Kidney capillary endothelial cell (primary cell): ENCODE results near the gene GREB1.

ENCODE experiments used
- DNase-seq: peaks from one replicate; pipeline ENCODE4 v3.0.0-alpha.2; 2018; ENCODE audit warnings: low spot score

Gene GREB1

DNA sequence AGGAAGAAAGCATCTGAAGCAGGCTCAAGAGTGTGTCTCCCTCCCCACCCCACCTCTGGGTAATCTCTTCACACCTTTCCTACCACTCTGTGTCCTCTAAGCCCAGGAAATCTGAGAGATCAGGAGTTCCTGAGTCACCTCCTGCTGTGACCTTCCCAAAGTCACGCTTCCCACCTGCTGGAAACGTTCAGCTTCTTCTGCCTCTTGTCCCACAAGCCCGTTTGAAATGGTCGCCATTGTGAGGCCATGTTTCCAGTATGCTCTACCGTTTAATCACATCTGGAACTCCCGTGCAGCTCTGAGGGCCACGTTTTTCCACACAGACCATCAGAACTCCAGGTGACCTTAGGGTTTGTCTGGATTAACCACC lies 25.9 kb downstream of the GREB1 start:
- no peak for DNase-seq

DNA sequence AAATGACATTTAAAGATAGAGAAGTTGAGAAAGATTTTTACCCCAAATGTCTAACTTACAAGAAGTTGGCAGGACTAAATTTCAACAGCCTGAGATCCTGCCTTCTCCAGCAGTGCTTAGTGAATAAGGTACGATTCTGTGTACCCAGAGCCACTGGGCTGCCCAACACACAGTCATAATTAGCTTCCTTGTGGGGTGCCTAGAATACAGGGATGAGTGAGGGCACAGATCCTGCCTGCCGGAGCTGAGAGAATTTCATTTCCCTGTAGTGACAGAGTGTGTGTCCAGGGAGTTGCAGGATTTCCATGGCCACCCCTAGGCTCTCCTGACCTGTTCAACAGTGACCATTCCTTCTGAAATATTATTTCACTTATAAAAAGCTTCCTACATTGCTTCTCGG lies 27.0 kb downstream of the GREB1 start:
- no peak for DNase-seq

DNA sequence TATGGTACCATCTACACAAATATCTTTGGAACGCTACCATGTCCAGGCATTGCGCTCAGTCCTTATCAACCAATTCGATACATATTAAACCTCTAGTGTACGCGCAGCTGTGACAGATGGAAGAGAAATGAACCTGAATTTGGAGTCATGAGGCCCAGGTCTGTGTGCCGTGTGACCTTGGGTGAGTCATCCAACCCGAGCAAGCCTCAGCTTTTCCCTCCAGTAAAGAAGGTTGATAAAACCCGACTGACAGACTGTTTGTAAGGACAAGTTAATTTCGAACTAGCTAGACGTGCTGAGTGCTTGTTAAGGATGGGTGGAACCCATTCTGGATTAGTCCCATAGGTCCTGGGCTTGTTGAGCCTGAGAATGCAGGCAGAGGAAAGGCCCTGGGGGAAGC lies 28.2 kb downstream of the GREB1 start:
- DNase-seq, result no peak

DNA sequence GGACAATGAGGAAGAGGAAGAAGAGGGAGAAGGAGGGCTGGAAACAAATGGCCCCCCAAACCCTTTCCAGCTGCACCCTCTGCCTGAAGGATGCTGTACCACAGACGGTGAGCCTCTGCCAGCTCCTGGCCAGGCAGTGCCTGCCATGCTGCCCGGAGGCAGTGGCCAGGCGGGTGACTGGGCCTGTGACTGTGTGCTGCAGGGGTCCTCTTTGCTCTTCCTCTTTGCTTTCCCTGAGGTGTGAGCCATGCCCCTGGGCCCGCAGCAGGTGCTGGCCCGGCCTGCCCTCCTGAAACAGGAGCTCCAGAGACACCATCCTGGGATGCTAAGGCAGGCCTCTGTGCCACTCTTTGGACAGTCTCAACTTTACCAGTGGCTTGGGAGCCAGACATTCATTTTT lies 28.6 kb downstream of the GREB1 start:
- no peak for DNase-seq

DNA sequence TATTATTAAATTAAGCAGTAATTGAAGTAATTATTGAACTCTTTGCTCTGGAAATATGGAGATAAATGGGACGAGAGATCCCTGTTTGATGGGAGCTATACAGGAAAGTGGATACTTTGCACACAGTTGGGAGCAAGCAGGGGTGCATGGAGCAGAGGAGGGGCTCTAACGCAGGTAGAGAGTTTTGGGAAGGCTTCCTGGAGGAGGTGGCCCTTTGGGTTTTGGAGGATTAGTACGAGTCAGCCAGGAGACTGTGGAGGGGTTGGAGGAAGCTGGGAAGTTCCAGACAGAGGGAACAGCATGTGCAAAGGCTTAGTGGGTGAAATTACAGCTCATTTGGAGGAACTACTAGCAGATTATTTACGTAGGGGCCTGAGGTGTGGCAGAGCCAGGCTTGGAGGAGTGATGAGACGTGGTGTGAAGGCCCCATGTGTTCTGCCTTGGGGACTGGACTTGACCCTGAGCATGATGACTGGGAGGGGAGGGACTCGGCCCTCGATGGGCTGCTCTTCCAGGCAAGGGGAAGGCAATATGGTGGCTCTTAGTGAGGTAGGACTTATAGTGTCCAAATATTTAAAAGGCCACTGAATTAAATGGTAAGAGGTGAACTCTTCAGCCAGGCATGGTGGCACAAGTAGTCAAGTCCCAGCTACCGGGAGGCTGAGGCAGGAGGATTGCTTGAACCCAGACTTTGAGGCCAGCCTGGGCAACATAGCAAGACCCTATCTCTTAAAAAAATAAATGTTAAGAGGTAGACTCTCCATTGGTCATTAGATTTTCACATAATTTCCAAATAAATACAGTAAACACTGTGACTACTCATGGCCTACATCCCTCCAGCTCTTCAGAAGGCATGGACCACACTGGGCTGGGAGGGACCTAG lies 30.2 kb downstream of the GREB1 start:
- no peak for DNase-seq

DNA sequence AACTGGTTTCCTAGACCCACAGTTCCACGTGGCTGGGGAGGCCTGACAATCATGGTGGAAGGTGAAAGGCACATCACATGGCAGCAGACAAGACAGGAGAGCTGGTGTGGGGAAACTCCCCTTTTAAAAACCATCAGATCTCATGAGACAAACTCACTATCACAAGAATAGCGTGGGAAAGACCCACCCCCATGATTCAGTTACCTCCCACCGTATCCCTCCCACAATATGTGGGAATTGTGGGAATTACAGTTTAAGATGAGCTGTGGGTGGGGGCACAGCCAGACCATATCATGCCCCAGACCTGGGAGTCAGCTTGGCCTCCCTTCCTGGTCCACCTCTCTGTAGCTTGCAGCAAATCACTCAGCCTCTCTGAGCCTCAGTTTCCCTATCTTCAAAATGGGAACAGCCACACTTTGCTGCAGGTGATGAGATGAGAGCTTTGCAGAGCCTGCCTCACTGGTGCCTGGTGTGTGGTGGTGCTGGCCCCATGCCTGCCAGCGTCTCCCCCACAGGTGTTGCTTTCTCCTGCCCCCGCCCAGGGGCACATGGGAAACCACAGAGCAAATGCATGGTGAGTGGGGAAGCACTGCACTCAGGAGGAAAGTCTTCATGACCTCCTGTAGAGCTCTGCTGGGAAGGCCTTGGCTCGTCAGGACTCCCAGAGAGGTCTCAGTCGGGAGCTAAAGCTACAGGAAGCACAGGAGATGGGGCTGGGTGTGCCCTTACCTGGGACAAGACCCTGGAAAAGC lies 31.1 kb downstream of the GREB1 start:
- DNase-seq, result no peak

DNA sequence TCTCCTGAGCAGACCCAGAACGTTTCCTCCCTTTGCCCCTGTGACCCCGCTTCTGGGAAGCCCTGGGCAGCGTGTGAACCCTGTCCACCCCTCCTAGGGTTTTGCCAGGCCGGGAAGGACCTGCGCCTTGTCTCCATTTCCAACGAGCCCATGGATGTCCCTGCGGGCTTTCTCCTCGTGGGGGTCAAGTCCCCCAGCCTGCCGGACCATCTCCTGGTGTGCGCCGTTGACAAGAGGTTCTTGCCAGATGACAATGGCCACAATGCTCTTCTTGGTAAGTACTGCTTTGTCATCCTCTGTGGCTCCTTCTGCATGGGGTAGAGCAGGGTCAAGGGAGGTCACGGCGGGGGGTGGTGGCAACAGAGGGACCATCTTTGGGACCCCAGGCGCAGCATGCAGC lies 32.5 kb downstream of the GREB1 start:
- no peak for DNase-seq

DNA sequence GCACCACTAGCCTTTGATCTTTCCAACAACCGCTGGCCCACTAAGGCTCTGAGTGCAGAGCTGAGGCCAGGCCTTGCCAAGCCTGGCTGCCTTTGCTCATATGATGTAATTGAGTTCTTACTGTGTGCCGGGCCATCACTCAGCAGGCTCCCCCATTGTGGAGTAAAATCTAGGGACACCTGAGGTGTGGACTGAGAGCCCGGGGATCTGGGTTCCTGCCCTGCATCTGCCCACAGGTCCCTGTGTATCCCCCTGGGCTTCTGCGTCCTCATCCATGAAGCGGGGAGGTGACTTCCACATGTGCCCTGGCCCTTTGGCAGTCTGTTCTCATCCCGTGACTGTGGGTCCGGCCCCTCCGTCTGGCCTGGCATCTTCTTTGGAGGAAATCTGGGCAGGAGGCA lies 33.8 kb downstream of the GREB1 start:
- DNase-seq, result no peak

DNA sequence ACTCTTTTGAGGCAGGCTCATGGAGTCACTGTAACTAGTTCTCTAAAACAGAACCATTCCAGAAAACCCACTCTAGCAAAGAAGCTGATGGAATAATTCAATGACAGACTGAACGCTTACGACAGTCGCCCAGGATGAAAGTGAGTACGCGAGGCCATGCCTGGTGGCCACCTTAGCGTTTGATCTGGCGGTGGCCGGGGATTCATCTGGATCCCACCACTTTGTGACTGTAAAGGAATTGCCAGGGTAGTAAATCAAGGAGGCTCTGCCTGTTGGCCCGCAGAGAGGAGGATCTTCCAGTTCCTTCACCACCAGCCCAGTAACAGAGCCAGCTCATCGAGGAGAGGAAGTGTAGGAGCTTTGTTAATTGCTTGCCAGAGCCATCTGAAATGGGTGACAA lies 34.6 kb downstream of the GREB1 start:
- DNase-seq, result no peak

DNA sequence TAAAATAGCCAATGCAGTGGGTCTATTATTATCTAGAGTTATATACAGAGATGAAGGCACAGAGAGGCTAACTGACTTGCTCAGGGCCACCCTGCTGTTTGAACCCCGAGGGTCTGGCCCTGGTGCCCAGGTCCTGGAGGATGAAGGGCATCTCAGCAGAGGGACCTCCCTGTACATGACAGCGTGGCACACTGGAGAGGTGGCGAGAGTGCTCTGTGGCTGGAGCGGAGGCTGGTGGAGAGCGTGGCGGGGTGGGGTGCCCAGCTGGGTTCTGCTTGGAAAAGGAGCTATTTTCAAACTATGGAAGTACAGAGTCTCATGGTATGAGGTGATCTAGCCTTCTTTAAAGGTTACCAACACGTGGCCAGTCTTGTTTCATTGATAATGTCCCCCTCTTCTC lies 35.8 kb downstream of the GREB1 start:
- DNase-seq, result no peak

DNA sequence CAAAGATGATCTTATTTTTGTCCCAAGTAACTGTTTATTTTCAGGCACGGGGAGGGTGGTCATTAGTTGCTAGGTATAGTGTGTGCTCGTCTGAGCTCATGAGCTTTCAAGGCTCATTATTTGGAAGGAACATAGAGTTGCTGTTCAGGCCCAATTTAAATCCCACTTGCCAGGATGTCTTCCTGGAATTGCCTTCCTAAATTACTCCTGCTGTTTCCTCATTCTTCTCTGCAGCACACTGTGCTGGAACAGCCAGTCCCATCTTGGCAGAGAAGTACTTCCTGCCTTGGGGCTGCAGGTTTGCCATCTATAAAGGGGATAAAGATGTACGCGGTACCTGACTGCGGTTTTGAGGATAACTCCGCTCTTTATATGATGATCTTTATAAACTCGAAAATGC lies 37.3 kb downstream of the GREB1 start:
- no peak for DNase-seq

DNA sequence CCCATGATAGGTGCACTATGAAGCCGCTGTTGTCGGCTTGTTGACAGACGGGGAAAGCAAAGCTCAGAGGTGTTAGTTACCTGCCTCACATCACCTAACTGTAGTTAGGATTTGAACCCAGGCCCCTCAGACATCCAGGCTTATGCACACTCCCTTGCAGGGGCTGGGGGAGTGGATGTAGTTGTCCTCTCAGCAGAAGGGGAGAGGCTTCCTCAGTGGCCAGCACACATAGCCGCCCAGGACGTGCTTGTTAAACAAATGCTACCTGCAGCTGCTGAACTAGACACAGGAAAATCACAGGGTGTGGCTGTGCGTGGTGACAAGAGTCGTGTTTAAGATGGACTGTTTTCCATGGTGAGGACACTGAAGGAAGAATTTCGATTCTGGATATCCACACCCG lies 39.2 kb downstream of the GREB1 start:
- DNase-seq, result no peak

DNA sequence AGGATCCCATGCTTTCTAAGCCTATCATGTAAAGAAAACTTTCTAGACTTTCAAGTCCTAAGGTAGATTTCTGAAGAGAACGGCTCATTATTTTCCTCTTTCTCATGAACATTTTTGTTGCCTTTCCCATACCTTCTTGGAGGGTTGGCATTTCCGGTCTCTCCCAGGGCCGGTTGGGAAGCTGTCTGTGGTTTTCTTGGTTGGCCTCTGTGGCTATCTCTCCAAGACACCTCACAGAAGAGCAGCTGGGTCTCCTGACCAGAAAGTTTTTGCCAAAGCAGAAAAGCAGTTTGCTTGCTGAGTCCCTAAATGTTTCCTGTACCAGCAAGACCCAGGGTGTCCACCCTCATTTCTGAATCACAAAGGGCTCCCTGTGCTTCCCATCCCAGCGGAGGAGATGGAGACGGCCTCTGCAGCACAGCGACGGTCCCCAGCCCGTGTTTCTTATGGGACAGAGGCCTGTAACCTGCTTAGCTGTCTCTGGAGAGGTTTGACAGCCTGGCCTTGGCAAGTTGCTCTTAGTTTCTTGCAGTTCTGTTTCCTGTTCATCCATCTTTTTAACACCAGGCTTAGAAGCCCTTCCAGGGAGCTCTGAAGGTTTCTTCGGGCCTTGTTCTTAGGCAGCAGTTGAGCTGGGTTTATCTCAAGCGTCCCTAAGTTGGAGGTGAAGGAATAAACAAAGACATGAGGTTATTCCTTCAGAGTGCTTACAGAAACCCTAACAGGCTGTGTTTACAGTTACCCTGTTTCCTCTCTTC lies 39.8 kb downstream of the GREB1 start:
- no peak for DNase-seq

DNA sequence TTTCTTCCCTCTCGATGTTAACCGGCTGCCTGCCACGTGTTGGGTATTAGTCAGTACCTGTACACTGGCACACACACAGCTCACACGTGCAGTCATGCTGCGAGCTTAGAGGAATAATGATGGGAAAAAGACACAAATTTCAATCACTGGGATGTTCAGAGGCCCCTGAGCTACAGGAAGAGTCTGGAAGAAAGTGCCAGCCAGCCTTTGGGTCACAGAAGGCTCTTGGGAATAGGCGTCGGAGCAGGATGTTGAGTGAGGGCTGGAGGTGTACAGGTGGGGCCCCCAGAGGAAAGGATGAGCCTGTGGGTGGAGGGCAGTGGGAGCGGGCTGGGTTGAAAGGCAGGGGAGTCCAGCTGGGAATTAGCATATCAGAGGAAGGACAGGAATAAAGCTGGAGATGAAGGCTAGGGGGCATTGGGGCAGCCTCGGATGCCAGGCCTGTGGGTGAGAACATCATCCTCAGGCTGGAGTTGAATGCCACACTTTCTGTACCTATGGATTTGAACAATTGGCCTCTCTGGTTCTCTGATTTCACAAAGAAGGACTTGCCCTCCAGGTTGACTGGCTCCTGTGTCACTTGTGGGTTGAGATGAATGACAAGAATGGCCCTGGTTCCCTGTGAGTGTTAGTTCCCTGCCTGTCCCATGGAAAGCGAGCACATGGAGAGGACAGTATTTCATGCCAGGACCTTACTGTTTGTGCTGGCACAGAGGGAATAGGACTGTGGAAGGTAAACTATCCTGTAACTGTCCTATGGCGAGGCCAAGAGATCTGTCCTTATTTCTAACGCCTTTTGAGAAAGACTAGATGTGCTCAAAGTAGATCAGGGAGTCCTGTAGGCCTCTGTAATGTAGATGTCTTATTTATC lies 40.6 kb downstream of the GREB1 start:
- no peak for DNase-seq

DNA sequence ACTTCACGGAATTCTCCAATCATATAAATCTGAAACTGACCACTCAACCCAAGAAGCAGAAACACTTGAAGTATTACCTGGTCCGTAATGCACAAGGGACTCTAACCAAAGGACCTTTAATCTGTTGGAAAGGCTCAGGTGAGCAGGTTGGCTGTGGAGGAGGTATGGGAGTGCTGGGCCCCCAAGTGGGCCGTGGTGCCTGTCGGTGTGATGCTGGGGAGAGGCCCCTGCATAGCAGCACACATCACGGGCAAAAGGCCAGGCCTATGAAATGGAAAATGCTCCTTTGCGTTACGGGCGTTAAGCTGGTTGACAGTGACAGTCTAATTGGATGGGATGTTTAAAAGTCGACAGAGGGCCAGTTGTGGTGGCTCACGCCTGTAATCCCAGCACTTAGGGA lies 42.6 kb downstream of the GREB1 start:
- DNase-seq, result no peak

DNA sequence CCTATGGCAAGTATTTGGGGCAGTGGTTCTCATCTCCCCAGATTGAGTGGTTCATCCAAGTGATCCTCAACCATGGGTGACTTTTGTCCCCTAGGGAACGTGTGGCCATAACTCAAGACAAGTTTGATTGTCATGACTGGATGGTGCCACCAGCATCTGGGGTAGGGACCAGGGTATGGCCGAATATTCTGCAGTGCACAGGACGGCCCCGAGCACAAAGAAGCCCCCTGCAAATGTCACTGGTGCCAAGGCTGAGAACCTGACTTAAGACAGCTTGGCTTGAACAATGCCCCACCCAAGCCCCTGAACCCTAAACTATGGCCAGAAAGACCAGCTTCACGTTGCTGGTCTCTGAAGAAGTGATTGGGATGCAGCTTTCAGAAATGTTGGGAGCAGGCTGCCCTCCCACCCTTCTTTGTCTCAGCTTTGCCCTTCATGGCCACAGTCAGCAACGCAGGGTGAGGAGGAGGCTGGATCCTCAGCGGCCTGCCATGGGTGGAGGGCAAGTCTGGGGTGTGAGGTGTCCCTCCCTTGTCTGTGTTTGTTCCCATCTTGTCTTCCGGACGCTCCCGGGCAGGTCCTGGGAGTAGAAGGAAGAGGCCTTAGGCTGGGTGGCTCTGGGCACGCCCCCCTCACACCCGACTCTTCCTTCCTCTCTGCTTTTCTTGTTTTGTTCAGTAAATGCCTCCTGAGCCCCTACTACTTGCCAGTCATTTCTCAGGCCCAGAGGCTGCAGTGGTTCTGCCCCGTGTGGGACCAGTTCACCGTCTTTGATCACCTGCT lies 43.4 kb downstream of the GREB1 start:
- no peak for DNase-seq

DNA sequence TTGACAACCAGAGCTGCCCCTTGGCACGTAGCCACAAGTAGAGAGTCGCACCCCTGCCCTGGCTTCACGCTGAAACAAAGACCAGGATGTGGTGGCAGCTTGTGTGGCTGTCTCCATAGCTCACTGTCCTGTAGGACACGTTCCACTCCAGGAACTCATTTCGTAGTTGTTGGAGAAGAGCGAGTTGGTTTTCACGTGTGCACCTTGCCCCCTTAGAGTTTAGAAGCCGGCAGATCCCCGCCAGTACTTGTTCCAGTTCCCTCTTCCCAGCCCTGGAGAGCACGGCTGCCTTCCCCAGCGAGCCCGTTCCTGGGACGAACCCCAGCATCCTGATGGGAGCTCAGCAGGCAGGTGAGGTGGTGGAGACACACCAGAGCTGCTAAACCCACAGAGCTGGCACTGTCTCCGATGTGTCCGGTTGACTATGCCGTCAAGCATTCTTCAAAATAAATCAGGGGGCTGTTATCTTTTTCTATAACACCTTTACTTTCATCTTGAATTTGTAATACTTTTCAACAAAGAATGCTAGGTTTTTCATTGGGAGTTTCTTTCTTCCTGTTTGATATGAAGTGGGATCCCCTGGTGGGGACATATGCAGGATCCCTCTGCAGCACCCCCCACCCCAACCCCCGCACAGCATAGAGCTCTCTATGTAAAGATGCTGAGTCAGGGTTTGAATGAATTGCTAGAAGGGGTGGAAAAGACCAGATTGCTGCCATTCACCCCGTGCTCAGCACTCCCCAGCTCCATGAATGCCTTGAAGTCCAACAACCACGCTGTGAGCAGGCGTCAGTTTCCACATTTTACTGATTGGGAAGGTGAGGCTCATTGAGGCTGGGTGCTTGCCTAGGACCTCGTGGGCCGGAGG lies 44.5 kb downstream of the GREB1 start:
- DNase-seq, result no peak

DNA sequence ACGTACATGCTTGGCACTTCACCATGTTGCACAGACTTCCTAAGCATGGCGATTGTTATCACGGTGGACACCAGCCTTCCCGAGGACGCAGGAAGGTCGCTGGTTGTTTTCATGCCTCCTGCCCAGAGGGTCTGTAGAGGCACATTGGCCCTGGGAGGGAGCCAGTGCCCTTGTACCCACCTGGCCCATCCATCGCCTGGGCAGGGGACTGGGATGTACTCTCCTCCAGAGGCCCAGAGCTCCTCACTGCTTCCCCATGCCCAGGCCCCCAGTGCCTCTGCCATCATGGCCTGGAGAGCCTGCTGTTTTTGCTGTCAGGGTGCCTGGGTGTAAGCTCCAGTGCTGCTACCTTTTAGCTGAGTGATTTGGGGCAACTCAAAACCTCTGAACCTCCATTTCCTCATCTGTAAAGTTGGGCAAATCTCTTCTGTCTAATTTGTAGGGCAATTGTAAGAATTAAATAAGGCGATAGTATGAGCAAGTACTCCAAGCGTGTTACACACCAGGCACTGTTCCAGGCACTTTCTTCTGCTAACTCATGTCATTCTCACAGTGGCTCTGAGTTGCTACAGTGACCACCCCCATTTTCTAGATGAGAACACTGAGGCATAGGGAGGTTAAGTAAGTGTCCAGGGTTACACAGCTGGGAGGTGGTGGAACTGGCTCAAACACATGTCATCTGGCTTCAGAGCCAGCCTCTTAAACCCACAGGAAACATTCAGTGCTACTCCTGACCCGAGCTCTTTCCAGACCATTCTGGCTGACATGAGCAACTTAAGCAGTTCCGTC lies 45.3 kb downstream of the GREB1 start:
- no peak for DNase-seq
